Neural cell (in vitro differentiated cells): ENCODE measurements around the gene CTDP1. TPM values are rescaled to one million over a fixed set of nuclear protein-coding genes. Genes with fewer than 3 reads are reported as not detected.

Source experiments
- H2AFZ ChIP-seq: fragments of 200-600, 300-800 bp; sonication (generic), shearing (Covaris generic); 2 replicates; pipeline ENCODE4 v1.6.0; 2014; ENCODE audit warnings: low read depth, mild to moderate bottlenecking, antibody characterized with exemption, low read length, moderate library complexity
- H3F3A ChIP-seq: fragments of 200-600 bp; shearing (Covaris generic); 2 replicates; pipeline ENCODE4 v1.6.1; 2016; ENCODE audit warnings: mild to moderate bottlenecking, moderate library complexity, mixed read lengths, antibody characterized with exemption, low read length; ENCODE audit not compliant: insufficient read depth, poor library complexity, severe bottlenecking
- H3K27ac ChIP-seq: fragments of 200-600, 300-800 bp; sonication (generic), shearing (Covaris generic); 2 replicates; pipeline ENCODE4 v1.5.1; 2014; ENCODE audit warnings: mild to moderate bottlenecking, low read length, moderate library complexity
- H3K27me3 ChIP-seq: fragments of 300-800, 200-600 bp; sonication (generic), shearing (Covaris generic); 2 replicates; pipeline ENCODE4 v1.6.0; 2014; ENCODE audit warnings: mild to moderate bottlenecking, low read depth, low read length, moderate library complexity; ENCODE audit not compliant: insufficient read depth
- H3K36me3 ChIP-seq: fragments of 300-800, 200-600 bp; sonication (generic), shearing (Covaris generic); 2 replicates; pipeline ENCODE4 v1.5.1; 2014; ENCODE audit warnings: mild to moderate bottlenecking, antibody characterized with exemption, low read length, moderate library complexity; ENCODE audit not compliant: insufficient read depth
- H3K4me2 ChIP-seq: fragments of 300-800, 200-600 bp; sonication (generic), shearing (Covaris generic); 2 replicates; pipeline ENCODE4 v1.6.0; 2014; ENCODE audit warnings: mild to moderate bottlenecking, low read length
- H3K4me3 ChIP-seq: fragments of 300-800, 200-600 bp; sonication (generic), shearing (Covaris generic); 2 replicates; pipeline ENCODE4 v1.5.1; 2014; ENCODE audit warnings: mild to moderate bottlenecking, low read length, moderate library complexity
- H3K79me2 ChIP-seq: fragments of 200-600 bp; shearing (Covaris generic); replicated peaks from 2 replicates; pipeline ENCODE4 v1.6.0; 2014; ENCODE audit warnings: mild to moderate bottlenecking, low read length, moderate library complexity; ENCODE audit not compliant: insufficient read depth
- H3K9ac ChIP-seq: fragments of 300-800, 200-600 bp; sonication (generic), shearing (Covaris generic); 2 replicates; pipeline ENCODE4 v1.6.1; 2016; ENCODE audit warnings: mild to moderate bottlenecking, low read length, mixed read lengths
- H3K9me2 ChIP-seq: fragments of 200-600 bp; shearing (Covaris generic); 2 replicates; pipeline ENCODE4 v1.6.1; 2016; ENCODE audit warnings: mild to moderate bottlenecking, low read length, mixed read lengths; ENCODE audit not compliant: insufficient read depth
- H3K9me3 ChIP-seq: fragments of 200-600, 300-800 bp; sonication (generic), shearing (Covaris generic); 2 replicates; pipeline ENCODE4 v1.6.1; 2016; ENCODE audit warnings: mild to moderate bottlenecking, mixed run types, low read length, moderate library complexity, mixed read lengths
- H4K20me1 ChIP-seq: fragments of 200-600 bp; shearing (Covaris generic); 2 replicates; pipeline ENCODE4 v1.6.1; 2016; ENCODE audit warnings: mild to moderate bottlenecking, mixed run types; ENCODE audit not compliant: insufficient read depth
- EP300 ChIP-seq: fragments of 450-650 bp; conservative IDR thresholded peaks from 2 replicates; pipeline ENCODE4 v1.6.1; 2014; ENCODE audit warnings: antibody characterized with exemption, mild to moderate bottlenecking, moderate library complexity; ENCODE audit not compliant: poor library complexity, severe bottlenecking
- EZH2 ChIP-seq: fragments of 200-600, 300-800 bp; shearing (Covaris generic), sonication (generic); IDR thresholded peaks from 2 replicates; pipeline ENCODE4 v1.6.1; 2014; ENCODE audit warnings: antibody characterized with exemption, low read length, borderline replicate concordance, mild to moderate bottlenecking; ENCODE audit not compliant: insufficient read depth, poor library complexity, severe bottlenecking
- MXI1 ChIP-seq: fragments of 450-650 bp; conservative IDR thresholded peaks from 2 replicates; pipeline ENCODE4 v1.6.1; 2014; ENCODE audit warnings: antibody characterized with exemption, mild to moderate bottlenecking; ENCODE audit not compliant: poor library complexity, severe bottlenecking
- POLR2AphosphoS5 ChIP-seq: IDR thresholded peaks from 2 replicates; pipeline ENCODE4 v1.6.1; 2012
- RAD21 ChIP-seq: fragments of 450-650 bp; conservative IDR thresholded peaks from 2 replicates; pipeline ENCODE4 v1.6.1; 2014; ENCODE audit warnings: antibody characterized with exemption, mild to moderate bottlenecking, moderate library complexity
- REST ChIP-seq: IDR thresholded peaks from 2 replicates; pipeline ENCODE4 v1.6.1; 2012; ENCODE audit warnings: borderline replicate concordance
- SMC3 ChIP-seq: fragments of 450-650 bp; conservative IDR thresholded peaks from 2 replicates; pipeline ENCODE4 v1.6.1; 2014; ENCODE audit warnings: antibody characterized with exemption, mild to moderate bottlenecking, moderate library complexity; ENCODE audit not compliant: poor library complexity
- TAF1 ChIP-seq: IDR thresholded peaks from 2 replicates; pipeline ENCODE4 v1.6.1; 2012; ENCODE audit warnings: low read depth
- polyA plus RNA-seq: library from polyadenylated mRNA; depleted of rRNA; stranded (reverse); fragments of >200 nt; gene quantifications from 2 replicates; pipeline ENCODE4 v1.2.3, GENCODE V29; 2014
- TF ChIP-seq, protein P1 (sequence below): fragments of 450-650 bp; IDR thresholded peaks from 2 replicates; pipeline ENCODE4 v1.5.1; 2014; ENCODE audit warnings: antibody characterized with exemption, mild to moderate bottlenecking, moderate library complexity; ENCODE audit not compliant: poor library complexity, severe bottlenecking

CTDP1 gene
- polyA plus RNA-seq, 1 donor from 2014 or later, result 22.3 TPM

DNA sequence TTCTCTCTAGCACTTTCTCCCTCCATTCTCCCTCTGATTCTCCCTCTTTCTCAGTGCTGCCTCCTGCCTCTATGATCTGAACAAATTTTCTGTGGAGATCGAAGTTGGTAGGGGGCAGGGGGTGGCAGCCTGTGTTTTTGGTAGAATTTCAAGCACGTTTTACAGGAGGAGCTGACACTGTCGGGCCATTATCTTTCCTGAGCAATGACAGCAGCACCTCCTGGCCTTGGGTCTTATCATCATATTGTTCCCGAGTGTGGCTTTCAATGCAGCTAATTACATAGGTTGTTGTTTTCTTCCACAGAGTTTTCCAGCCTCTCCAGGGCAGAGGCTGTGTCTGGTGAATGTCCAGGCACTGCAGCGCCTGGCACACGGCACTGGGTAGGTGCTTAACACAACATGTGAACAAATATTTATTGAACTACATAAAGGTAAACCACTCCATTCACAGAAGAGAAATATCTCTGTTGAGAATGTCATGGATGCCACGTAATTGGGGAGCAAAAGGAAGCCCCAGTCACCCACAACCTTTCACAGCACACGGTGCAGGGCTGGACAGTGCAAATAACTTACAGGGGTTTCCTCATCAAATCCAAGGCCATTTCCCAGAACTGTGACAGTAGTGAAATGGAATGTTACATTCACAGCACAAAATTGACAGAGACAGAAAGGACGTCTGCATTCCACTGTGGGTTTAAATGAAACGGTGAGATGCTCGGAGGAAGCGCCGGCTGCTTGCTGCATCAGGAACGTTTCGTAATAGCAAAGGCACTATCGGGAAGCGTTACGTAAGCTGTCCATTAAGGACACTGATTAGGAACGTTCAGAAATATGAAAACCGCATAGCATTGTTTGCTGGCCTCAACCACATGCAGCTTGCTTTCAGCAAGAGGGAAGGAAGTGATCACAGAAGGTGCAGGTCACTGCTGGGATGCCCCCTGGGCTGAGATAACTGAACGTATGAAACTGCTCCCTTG, 111.7 kb downstream of the CTDP1 start:
- no peak overlapping the region for H2AFZ ChIP-seq

DNA sequence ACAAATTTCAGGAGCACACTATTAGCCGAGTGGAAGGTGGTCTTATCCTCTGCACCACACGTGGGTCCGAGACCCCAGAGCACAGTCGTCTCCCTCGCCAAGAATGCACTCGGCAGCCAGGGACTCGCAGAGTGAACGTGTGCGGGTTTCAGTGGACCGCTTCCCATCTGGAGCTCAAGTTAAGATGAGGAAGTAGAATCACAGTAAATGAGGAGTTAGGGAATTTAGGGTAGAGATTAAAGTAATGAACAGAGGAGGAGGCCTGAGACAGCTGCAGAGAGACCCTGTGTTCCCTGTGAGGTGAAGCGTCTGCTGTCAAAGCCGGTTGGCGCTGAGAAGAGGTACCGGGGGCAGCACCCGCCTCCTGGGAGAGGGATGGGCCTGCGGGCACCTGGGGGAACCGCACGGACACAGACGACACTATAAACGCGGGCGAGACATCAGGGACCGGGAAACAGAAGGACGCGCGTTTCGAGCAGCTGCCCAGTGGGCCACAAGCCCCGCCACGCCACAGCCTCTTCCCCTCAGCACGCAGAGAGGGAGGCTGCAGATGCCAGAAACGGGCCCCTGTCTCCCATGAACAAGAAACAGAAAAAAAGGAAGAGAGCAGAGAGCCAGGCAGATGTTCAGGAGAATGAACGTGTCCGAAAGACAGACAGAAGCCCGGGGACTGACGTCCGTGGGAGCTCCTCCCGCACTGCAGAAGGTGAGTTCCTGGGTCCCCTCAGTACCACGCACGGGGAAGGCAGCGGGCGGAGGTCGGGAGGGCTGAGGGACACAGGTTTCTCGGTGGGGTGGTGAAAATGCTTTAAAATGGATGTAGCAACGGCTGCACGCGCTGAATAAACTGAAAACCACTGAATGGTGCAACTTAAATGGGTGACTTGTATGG, 112.7 kb downstream of the CTDP1 start:
- no peaks in the 10 kb centered on the region for H3K9me2 ChIP-seq
- H3K9me3 ChIP-seq, result peaks cover 4% of the 10 kb centered on the region
- no peak overlapping the region for H2AFZ ChIP-seq
- H3K79me2 ChIP-seq, result no peaks in the 10 kb centered on the region
- no peak overlapping the region for H3K4me3 ChIP-seq
- no peaks in the 10 kb centered on the region for H3K36me3 ChIP-seq
- no peaks in the 10 kb centered on the region for H4K20me1 ChIP-seq
- H3F3A ChIP-seq, result no peaks in the 10 kb centered on the region
- peaks cover 36% of the 10 kb centered on the region for H3K27me3 ChIP-seq
- TF ChIP-seq TAF1 (no peak), RAD21 (no peak), POLR2AphosphoS5 (no peak), SMC3 (no peak), REST (no peak), EP300 (no peak), EZH2 (no peak), MXI1 (no peak)
- TF ChIP-seq, protein P1, sequence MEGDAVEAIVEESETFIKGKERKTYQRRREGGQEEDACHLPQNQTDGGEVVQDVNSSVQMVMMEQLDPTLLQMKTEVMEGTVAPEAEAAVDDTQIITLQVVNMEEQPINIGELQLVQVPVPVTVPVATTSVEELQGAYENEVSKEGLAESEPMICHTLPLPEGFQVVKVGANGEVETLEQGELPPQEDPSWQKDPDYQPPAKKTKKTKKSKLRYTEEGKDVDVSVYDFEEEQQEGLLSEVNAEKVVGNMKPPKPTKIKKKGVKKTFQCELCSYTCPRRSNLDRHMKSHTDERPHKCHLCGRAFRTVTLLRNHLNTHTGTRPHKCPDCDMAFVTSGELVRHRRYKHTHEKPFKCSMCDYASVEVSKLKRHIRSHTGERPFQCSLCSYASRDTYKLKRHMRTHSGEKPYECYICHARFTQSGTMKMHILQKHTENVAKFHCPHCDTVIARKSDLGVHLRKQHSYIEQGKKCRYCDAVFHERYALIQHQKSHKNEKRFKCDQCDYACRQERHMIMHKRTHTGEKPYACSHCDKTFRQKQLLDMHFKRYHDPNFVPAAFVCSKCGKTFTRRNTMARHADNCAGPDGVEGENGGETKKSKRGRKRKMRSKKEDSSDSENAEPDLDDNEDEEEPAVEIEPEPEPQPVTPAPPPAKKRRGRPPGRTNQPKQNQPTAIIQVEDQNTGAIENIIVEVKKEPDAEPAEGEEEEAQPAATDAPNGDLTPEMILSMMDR, result no peak
- H3K9ac ChIP-seq, result no peak overlapping the region
- H3K27ac ChIP-seq, result no peak overlapping the region
- H3K4me2 ChIP-seq, result no peak overlapping the region

More for the DNA sequence above, 111.7 kb downstream of the CTDP1 start:
- no peak overlapping the region for H3K27ac ChIP-seq
- H3K4me3 ChIP-seq, result no peak overlapping the region
- peaks cover 4% of the 10 kb centered on the region for H3K9me3 ChIP-seq
- H3K79me2 ChIP-seq, result no peaks in the 10 kb centered on the region
- no peaks in the 10 kb centered on the region for H3F3A ChIP-seq
- no peaks in the 10 kb centered on the region for H3K9me2 ChIP-seq
- TF ChIP-seq SMC3, result no peak
- TF ChIP-seq REST, result peak; percentile 33
- H4K20me1 ChIP-seq, result no peaks in the 10 kb centered on the region
- H3K4me2 ChIP-seq, result no peak overlapping the region
- H3K27me3 ChIP-seq, result peaks cover 36% of the 10 kb centered on the region
- no peaks in the 10 kb centered on the region for H3K36me3 ChIP-seq
- H3K9ac ChIP-seq, result no peak overlapping the region
